Measurements from ENCODE around the gene TMEM184A. TPM values are rescaled to one million over a fixed set of nuclear protein-coding genes. Genes with fewer than 3 reads are reported as not detected.

TMEM184A gene
- 1 to 10 TPM in 1 of 4 donors, under 1 TPM in 2, not detected in 1; 0.19 to 3.1 (median 0.32) TPM for total RNA-seq

GRCh38 chr7:1555813-1556543 lies at the start of gene TMEM184A:
Gene TMEM184A, minus strand, starts transcription at chr7:1556205. Its CDS starts 721 bp downstream, at chr7:1555484.
- TF ChIP-seq, protein P1, sequence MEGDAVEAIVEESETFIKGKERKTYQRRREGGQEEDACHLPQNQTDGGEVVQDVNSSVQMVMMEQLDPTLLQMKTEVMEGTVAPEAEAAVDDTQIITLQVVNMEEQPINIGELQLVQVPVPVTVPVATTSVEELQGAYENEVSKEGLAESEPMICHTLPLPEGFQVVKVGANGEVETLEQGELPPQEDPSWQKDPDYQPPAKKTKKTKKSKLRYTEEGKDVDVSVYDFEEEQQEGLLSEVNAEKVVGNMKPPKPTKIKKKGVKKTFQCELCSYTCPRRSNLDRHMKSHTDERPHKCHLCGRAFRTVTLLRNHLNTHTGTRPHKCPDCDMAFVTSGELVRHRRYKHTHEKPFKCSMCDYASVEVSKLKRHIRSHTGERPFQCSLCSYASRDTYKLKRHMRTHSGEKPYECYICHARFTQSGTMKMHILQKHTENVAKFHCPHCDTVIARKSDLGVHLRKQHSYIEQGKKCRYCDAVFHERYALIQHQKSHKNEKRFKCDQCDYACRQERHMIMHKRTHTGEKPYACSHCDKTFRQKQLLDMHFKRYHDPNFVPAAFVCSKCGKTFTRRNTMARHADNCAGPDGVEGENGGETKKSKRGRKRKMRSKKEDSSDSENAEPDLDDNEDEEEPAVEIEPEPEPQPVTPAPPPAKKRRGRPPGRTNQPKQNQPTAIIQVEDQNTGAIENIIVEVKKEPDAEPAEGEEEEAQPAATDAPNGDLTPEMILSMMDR (IDR thresholded peaks at IDR 0.05), result no peak
- DNase-seq (ENCODE audit: low spot score), result no peak
- peak; percentile 2 for ATAC-seq (ENCODE audit: low FRiP score)

DNA sequence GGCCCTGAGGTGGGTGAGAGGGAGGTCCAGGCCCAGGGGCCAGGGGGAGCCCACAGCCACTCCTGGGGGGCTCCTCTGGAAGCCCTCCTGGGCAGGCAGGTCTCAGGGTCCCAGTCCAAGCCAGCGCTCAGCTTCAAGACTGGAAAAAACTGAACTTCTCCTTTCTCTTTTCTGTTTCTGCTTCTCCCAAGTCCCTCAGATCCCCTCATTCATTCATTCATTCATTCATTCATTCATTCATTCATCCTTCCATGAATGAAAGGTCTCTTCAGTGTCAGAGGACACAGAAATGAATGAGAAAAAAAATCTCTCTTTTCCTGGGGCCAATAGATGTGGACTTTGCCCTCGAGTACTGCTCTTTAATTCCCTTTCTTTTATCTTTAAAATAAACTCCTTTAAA lies 48.4 kb upstream of the TMEM184A start:
- TF ChIP-seq, protein P1 (IDR thresholded peaks at IDR 0.05), result no peak
- ATAC-seq (ENCODE audit: low FRiP score) (no peak), DNase-seq (ENCODE audit: low spot score) (no peak)

GRCh38 chr7:1603346-1604225 lies 47.6 kb upstream of the TMEM184A start:
- ATAC-seq (ENCODE audit: low FRiP score) (no peak), DNase-seq (ENCODE audit: low spot score) (no peak)
- TF ChIP-seq, protein P1 (IDR thresholded peaks at IDR 0.05), result no peak

DNA sequence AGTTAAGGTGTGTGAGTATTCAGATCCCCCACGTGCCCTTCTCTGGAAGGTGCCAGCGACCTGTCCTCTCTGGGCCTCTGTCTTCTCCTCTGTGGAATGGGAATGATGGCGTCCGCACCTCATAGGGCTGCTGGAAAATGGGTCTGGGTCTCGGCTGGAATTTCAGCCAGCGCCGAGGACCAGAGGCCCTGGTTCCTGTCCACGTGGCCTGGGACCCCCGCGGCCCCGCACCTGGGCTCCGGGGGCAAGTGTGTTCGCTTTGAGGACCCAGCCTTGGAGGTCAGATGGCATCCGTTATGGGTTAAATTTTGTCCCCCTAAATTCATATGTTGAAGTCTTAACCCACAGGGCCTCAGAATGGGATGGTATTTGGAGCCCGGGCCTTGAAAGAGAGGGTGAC lies 46.4 kb upstream of the TMEM184A start:
- ATAC-seq (ENCODE audit: low FRiP score), result no peak
- TF ChIP-seq, protein P1 (IDR thresholded peaks at IDR 0.05), result no peak
- DNase-seq (ENCODE audit: low spot score), result no peak

GRCh38 chr7:1601956-1602355 lies 46.0 kb upstream of the TMEM184A start:
- no peak for ATAC-seq (ENCODE audit: low FRiP score)

DNA sequence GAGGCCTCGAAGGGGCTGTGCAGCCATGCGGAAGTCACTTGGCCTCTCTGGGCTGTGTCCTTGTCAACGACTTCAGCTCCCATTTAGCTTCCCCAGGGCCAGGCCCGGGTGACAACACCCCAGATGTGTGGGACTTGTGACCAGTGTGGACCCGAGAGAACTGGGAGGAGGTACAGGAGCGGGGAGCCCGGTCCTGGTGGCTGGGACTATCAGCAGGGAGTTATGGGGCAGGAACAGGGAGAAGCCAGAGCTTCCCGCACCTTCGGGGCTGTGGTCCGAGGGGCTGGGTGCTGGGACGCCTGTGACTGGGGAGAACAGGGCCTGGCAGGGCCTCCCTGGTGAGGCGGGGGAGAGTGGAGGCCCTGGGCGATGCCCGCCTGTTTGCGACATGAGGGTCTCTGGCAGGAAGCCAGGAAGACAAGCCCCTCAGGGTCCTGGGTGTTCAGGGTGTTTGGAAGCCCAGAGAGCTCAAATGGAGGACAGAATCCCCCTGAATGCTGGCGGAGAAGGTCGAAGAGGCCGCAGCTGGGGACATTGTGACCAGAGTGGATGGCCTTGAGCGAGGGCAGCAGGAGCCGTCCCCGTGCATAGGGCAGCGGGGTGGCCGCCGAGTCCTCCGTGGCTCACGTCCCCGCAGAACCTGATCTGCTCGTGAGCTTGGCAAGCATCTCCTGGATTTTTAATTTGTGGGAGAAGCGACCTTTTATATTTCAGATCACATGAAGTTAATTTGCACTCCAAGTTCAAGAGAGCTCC lies 43.8 kb upstream of the TMEM184A start:
- DNase-seq (ENCODE audit: low spot score) (no peak), ATAC-seq (ENCODE audit: low FRiP score) (no peak)
- TF ChIP-seq, protein P1 (IDR thresholded peaks at IDR 0.05), result no peak

More at GRCh38 chr7:1601956-1602355, 46.0 kb upstream of the TMEM184A start:
- DNase-seq (ENCODE audit: low spot score), result no peak
- TF ChIP-seq, protein P1 (IDR thresholded peaks at IDR 0.05), result no peak
